ENCODE results near the gene PRKCE.

The PRKCE gene

GRCh38 chr2:45921921-45922320 is 270.4 kb downstream of the PRKCE start:
- DNase-seq, result no peak

- no peak for DNase-seq
These were observed 271.1 kb downstream of the PRKCE start for GRCh38 chr2:45922577-45922988.

- DNase-seq, result no peak
These were observed 272.2 kb downstream of the PRKCE start for GRCh38 chr2:45923701-45924100.

GRCh38 chr2:45925026-45925425 is 273.6 kb downstream of the PRKCE start:
- DNase-seq, result no peak

GRCh38 chr2:45925636-45926366 is 274.3 kb downstream of the PRKCE start:
- no peak for DNase-seq

- no peak for DNase-seq
These were observed 277.5 kb downstream of the PRKCE start for GRCh38 chr2:45928946-45929345.

GRCh38 chr2:45929674-45930395 is 278.4 kb downstream of the PRKCE start:
- DNase-seq, result no peak

- DNase-seq, result no peak
These were observed 278.9 kb downstream of the PRKCE start for GRCh38 chr2:45930396-45930792.

- DNase-seq, result no peak
These were observed 281.0 kb downstream of the PRKCE start for GRCh38 chr2:45932278-45932975.

- peak; percentile 39 for DNase-seq
These were observed 284.5 kb downstream of the PRKCE start for GRCh38 chr2:45935791-45936622.

GRCh38 chr2:45936623-45936979 is 285.1 kb downstream of the PRKCE start:
- no peak for DNase-seq

GRCh38 chr2:45937990-45938389 is 286.5 kb downstream of the PRKCE start:
- no peak for DNase-seq

- DNase-seq, result no peak
These were observed 287.4 kb downstream of the PRKCE start for GRCh38 chr2:45938649-45939511.

- no peak for DNase-seq
These were observed 290.2 kb downstream of the PRKCE start for GRCh38 chr2:45941531-45942236.

GRCh38 chr2:45942237-45942738 is 290.8 kb downstream of the PRKCE start:
- DNase-seq, result no peak

- DNase-seq, result no peak
These were observed 292.0 kb downstream of the PRKCE start for GRCh38 chr2:45943219-45944044.

- no peak for DNase-seq
These were observed 292.6 kb downstream of the PRKCE start for GRCh38 chr2:45944074-45944473.

- no peak for DNase-seq
These were observed 293.8 kb downstream of the PRKCE start for GRCh38 chr2:45945302-45945717.

GRCh38 chr2:45946023-45946422 is 294.5 kb downstream of the PRKCE start:
- DNase-seq, result no peak

GRCh38 chr2:45950606-45951005 is 299.1 kb downstream of the PRKCE start:
- DNase-seq, result no peak
